ENCODE measurements around the gene METTL16.

METTL16 gene

GRCh38 chr17:2403044-2403443, 108.6 kb downstream of the METTL16 start:
- H3K27ac ChIP-seq, result no peak overlapping the region
- H3K9ac ChIP-seq, result no peak overlapping the region
- peak overlapping the region; percentile 41; the same call in 1 of the 2 replicates for H3K4me2 ChIP-seq

GRCh38 chr17:2402544-2402943, 109.1 kb downstream of the METTL16 start:
- TF ChIP-seq CTCF (conservative IDR thresholded peaks at IDR 0.05; ENCODE audit: low read depth, low read length), result no peak
- no peaks in the 10 kb centered on the region for H4K20me1 ChIP-seq (ENCODE audit: insufficient read depth)
- H3K4me1 ChIP-seq (ENCODE audit: low read depth, poor library complexity, severe bottlenecking), result no peaks in the 10 kb centered on the region
- H3K4me2 ChIP-seq, result peak overlapping the region; percentile 41
- no peak overlapping the region for H3K27ac ChIP-seq
- H2AFZ ChIP-seq (ENCODE audit: low read depth), result peak overlapping the region; percentile 18
- H3K27me3 ChIP-seq (ENCODE audit: insufficient read depth, low read depth), result no peaks in the 10 kb centered on the region
- H3K36me3 ChIP-seq (ENCODE audit: insufficient read depth), result no peaks in the 10 kb centered on the region
- H3K4me3 ChIP-seq (IDR thresholded peaks at IDR 0.05; ENCODE audit: insufficient read depth, low read depth, low read length), result no peak overlapping the region
- no peaks in the 10 kb centered on the region for H3K79me2 ChIP-seq (ENCODE audit: insufficient read depth, low read depth)
- H3K9ac ChIP-seq, result no peak overlapping the region; the same call in 1 of the 2 replicates

More at GRCh38 chr17:2403044-2403443, 108.6 kb downstream of the METTL16 start:
- Histone ChIP-seq H3K4me3 (IDR thresholded peaks at IDR 0.05; ENCODE audit: insufficient read depth, low read depth, low read length) (no peak overlapping the region), H2AFZ (ENCODE audit: low read depth) (no peak overlapping the region), H3K27me3 (ENCODE audit: insufficient read depth, low read depth) (no peaks in the 10 kb centered on the region), H3K4me1 (ENCODE audit: low read depth, poor library complexity, severe bottlenecking) (no peaks in the 10 kb centered on the region), H3K36me3 (ENCODE audit: insufficient read depth) (no peaks in the 10 kb centered on the region), H3K79me2 (ENCODE audit: insufficient read depth, low read depth) (no peaks in the 10 kb centered on the region), H4K20me1 (ENCODE audit: insufficient read depth) (no peaks in the 10 kb centered on the region)
- no peak for TF ChIP-seq CTCF (conservative IDR thresholded peaks at IDR 0.05; ENCODE audit: low read depth, low read length)

- no peak overlapping the region for H3K4me3 ChIP-seq (IDR thresholded peaks at IDR 0.05; ENCODE audit: insufficient read depth, low read depth, low read length)
- no peaks in the 10 kb centered on the region for H3K36me3 ChIP-seq (ENCODE audit: insufficient read depth)
- H3K9ac ChIP-seq, result peak overlapping the region; percentile 92
- H3K4me2 ChIP-seq, result peak overlapping the region; percentile 61; the same call in 1 of the 2 replicates
- peak overlapping the region; percentile 52; the same call in 1 of the 2 replicates for H2AFZ ChIP-seq (ENCODE audit: low read depth)
- peak overlapping the region; percentile 89 for H3K27ac ChIP-seq
- H3K4me1 ChIP-seq (ENCODE audit: low read depth, poor library complexity, severe bottlenecking), result no peaks in the 10 kb centered on the region
- H4K20me1 ChIP-seq (ENCODE audit: insufficient read depth), result no peaks in the 10 kb centered on the region
- H3K27me3 ChIP-seq (ENCODE audit: insufficient read depth, low read depth), result no peaks in the 10 kb centered on the region
- TF ChIP-seq CTCF (conservative IDR thresholded peaks at IDR 0.05; ENCODE audit: low read depth, low read length), result no peak
- H3K79me2 ChIP-seq (ENCODE audit: insufficient read depth, low read depth), result no peaks in the 10 kb centered on the region
Observed at GRCh38 chr17:2401426-2402221, 110.1 kb downstream of the METTL16 start.

- peak within 1 kb of the TSS; percentile 76; the same call in 1 of the 2 replicates for H2AFZ ChIP-seq (ENCODE audit: low read depth)
- TF ChIP-seq CTCF (conservative IDR thresholded peaks at IDR 0.05; ENCODE audit: low read depth, low read length), result no peak
- H3K4me1 ChIP-seq (ENCODE audit: low read depth, poor library complexity, severe bottlenecking), result no peaks in the 10 kb centered on the region
- peak within 1 kb of the TSS; percentile 89 for H3K27ac ChIP-seq
- H3K27me3 ChIP-seq (ENCODE audit: insufficient read depth, low read depth), result no peaks in the 10 kb centered on the region
- H3K79me2 ChIP-seq (ENCODE audit: insufficient read depth, low read depth), result no peaks in the 10 kb centered on the region
- H3K36me3 ChIP-seq (ENCODE audit: insufficient read depth), result no peaks in the 10 kb centered on the region
- peak within 1 kb of the TSS; percentile 61 for H3K4me2 ChIP-seq
- no peaks in the 10 kb centered on the region for H4K20me1 ChIP-seq (ENCODE audit: insufficient read depth)
- H3K9ac ChIP-seq, result peak within 1 kb of the TSS; percentile 92
- H3K4me3 ChIP-seq (IDR thresholded peaks at IDR 0.05; ENCODE audit: insufficient read depth, low read depth, low read length), result no peak within 1 kb of the TSS
Observed at GRCh38 chr17:2400877-2401425, 110.7 kb downstream of the METTL16 start, which contains the start of gene MNT. TSS of gene MNT (minus strand) at chr17:2401060. CDS start at chr17:2400712, 348 bp downstream.

Measured in KMS-11 (cell line).